ENCODE measurements around the gene RNF212B.
"Not testable (repeated sequence)": the region's sequence is repeated elsewhere in the genome, so short reads cannot be mapped to it uniquely, and the experiment has no call there.

DNA sequence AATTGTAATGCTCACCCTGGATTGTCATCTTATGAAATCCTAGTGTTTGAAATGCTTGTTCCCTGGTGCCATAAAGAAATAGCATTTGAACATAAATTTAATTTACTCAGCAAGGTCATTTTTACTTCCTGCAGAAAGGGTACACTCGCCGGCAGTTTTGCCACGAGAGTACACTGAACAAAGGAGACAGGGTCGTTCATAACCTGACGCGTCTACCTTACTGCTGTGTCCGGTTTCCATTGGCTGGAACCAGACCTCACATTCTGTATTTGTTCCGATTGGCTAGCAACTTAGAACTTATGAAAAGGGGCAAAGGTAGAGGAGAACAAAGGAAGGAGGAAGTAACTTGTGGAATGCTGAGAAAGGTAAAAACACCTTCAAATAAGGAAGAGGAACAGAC, 23.1 kb downstream of the RNF212B start:
- TF ChIP-seq, protein P1, sequence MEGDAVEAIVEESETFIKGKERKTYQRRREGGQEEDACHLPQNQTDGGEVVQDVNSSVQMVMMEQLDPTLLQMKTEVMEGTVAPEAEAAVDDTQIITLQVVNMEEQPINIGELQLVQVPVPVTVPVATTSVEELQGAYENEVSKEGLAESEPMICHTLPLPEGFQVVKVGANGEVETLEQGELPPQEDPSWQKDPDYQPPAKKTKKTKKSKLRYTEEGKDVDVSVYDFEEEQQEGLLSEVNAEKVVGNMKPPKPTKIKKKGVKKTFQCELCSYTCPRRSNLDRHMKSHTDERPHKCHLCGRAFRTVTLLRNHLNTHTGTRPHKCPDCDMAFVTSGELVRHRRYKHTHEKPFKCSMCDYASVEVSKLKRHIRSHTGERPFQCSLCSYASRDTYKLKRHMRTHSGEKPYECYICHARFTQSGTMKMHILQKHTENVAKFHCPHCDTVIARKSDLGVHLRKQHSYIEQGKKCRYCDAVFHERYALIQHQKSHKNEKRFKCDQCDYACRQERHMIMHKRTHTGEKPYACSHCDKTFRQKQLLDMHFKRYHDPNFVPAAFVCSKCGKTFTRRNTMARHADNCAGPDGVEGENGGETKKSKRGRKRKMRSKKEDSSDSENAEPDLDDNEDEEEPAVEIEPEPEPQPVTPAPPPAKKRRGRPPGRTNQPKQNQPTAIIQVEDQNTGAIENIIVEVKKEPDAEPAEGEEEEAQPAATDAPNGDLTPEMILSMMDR (IDR thresholded peaks at IDR 0.05) = not testable (repeated sequence)
- TF ChIP-seq POLR2AphosphoS5 (IDR thresholded peaks at IDR 0.05) = not testable (repeated sequence)

All from esophagus muscularis mucosa (tissue), 3 donors.